Measurements from ENCODE around the gene ITPA. TPM values are rescaled to one million over a fixed set of nuclear protein-coding genes. Genes with fewer than 3 reads are reported as not detected.

The ITPA gene
- total RNA-seq, 1 donor from 2014 or later, result 58.4 TPM

DNA sequence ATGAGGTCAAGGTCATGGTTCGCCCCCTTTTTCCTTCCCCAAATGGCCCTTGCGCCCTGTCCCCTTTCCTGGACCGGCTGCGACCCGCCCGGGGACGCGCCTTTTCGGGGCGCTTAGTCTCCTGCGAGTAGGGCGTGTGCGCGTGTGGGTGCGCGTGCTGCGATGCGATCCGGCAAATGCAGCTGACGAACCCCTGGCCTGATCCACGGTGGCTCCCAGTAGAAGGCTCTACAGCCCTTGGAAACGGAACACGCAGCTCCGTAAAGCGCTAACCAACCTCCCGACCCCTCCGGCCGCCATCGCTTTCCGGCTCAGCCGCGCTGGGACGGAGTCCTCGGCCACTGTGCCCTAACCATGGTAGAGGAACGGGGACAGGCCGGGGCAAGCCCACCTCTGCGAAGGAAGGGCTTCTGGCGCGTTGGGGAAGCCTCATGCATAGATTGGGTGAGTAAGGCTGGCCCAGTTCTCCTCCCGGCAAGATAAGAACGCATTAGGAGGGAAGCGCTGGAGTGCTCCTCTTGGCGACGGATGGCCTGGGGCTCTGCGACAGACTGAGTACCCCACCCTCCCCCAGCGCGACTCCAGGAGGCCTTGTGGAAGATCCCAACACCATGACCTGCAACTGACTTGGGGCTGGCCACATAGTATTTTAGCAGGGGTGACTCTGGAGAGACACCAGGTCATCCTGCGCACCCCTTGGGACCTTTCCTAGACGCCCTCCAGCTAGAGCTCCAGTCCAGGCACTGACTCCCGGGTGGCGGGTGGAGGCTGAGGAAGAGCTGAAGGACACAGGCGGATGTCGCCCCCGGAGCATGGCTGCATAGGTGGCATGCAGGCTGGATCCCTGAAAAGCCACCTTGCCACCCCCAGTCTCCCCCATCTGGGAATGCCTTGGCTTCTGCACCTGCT, 30.8 kb downstream of the ITPA start:
- H3K4me3 Mint-ChIP-seq (ENCODE audit: unreplicated experiment), result peak overlapping the region; percentile 87
- DNase-seq (ENCODE audit: extremely low spot score, unreplicated experiment), result no peak
- no peaks in the 10 kb centered on the region for H3K36me3 Mint-ChIP-seq (ENCODE audit: unreplicated experiment)
- peaks cover 21% of the 10 kb centered on the region for H3K4me1 Mint-ChIP-seq (ENCODE audit: unreplicated experiment)
- H3K27ac Mint-ChIP-seq (ENCODE audit: unreplicated experiment), result peak overlapping the region; percentile 34
- TF ChIP-seq, protein P1, sequence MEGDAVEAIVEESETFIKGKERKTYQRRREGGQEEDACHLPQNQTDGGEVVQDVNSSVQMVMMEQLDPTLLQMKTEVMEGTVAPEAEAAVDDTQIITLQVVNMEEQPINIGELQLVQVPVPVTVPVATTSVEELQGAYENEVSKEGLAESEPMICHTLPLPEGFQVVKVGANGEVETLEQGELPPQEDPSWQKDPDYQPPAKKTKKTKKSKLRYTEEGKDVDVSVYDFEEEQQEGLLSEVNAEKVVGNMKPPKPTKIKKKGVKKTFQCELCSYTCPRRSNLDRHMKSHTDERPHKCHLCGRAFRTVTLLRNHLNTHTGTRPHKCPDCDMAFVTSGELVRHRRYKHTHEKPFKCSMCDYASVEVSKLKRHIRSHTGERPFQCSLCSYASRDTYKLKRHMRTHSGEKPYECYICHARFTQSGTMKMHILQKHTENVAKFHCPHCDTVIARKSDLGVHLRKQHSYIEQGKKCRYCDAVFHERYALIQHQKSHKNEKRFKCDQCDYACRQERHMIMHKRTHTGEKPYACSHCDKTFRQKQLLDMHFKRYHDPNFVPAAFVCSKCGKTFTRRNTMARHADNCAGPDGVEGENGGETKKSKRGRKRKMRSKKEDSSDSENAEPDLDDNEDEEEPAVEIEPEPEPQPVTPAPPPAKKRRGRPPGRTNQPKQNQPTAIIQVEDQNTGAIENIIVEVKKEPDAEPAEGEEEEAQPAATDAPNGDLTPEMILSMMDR (IDR thresholded peaks at IDR 0.05), result no peak
- H3K9me3 Mint-ChIP-seq (ENCODE audit: unreplicated experiment), result no peaks in the 10 kb centered on the region
- peaks cover 13% of the 10 kb centered on the region for H3K27me3 Mint-ChIP-seq (ENCODE audit: unreplicated experiment)

DNA sequence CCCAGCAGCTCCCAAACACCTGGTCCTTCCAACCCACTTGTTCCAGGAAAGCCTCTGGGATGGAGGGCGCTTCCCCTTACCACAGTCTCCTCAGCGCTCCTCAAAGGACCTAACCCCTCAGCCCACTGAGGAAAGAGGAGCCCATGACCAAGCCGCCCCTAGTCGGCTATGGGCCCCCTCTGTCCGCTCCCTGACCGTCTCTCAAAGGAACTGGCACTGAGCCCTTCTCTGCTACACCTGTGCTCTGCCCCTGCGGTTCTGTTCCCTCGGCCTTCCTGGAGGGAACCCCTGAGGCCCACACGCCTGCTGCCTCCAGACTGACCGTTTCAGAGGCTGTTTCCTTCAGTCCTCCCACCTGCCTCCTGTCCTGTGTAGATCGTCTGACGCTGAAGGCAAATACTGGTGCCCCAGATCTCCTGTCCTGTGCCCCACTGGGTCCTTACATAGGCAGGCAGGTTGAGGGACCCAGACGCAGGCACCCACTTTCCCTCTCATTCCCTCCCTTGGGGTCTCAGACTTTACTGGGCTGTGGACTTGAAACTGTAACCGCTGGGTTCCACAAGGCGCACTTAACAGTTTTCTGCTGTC, 31.6 kb downstream of the ITPA start:
- H3K4me3 Mint-ChIP-seq (ENCODE audit: unreplicated experiment), result peak overlapping the region; percentile 87
- H3K36me3 Mint-ChIP-seq (ENCODE audit: unreplicated experiment), result no peaks in the 10 kb centered on the region
- H3K9me3 Mint-ChIP-seq (ENCODE audit: unreplicated experiment), result no peaks in the 10 kb centered on the region
- TF ChIP-seq, protein P1 (IDR thresholded peaks at IDR 0.05), result no peak
- peaks cover 21% of the 10 kb centered on the region for H3K4me1 Mint-ChIP-seq (ENCODE audit: unreplicated experiment)
- DNase-seq (ENCODE audit: extremely low spot score, unreplicated experiment), result no peak
- H3K27me3 Mint-ChIP-seq (ENCODE audit: unreplicated experiment), result peaks cover 13% of the 10 kb centered on the region
- H3K27ac Mint-ChIP-seq (ENCODE audit: unreplicated experiment), result no peak overlapping the region

DNA sequence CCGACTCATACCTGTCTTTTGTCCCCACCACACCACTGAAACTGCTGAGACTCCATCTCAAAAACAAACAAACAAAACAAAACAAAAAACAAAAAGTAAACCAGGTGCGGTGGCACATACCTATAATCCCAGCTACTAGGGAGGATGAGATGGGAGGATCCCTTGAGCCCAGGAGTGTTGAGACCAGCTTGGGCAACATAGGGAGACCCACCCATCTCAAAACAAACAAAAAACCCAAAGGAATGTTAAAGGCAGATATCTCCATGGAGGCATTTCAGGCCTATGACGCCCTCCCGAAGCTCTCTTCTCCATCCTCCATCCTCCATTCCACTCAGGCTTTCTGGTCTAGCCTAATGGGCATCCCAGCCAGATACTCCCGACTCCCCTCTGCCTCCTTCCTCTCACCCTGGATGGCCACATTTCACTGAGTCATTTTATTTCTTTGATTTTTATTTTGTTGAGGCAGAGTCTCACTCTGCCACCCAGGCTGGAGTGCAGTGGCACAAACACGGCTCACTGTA, 32.9 kb downstream of the ITPA start:
- Mint-ChIP-seq H3K27me3 (ENCODE audit: unreplicated experiment) (peaks cover 8% of the 10 kb centered on the region), H3K36me3 (ENCODE audit: unreplicated experiment) (no peaks in the 10 kb centered on the region), H3K9me3 (ENCODE audit: unreplicated experiment) (no peaks in the 10 kb centered on the region), H3K27ac (ENCODE audit: unreplicated experiment) (no peak overlapping the region), H3K4me1 (ENCODE audit: unreplicated experiment) (peaks cover 21% of the 10 kb centered on the region), H3K4me3 (ENCODE audit: unreplicated experiment) (no peak overlapping the region)
- no peak for DNase-seq (ENCODE audit: extremely low spot score, unreplicated experiment)
- TF ChIP-seq, protein P1 (IDR thresholded peaks at IDR 0.05), result no peak

DNA sequence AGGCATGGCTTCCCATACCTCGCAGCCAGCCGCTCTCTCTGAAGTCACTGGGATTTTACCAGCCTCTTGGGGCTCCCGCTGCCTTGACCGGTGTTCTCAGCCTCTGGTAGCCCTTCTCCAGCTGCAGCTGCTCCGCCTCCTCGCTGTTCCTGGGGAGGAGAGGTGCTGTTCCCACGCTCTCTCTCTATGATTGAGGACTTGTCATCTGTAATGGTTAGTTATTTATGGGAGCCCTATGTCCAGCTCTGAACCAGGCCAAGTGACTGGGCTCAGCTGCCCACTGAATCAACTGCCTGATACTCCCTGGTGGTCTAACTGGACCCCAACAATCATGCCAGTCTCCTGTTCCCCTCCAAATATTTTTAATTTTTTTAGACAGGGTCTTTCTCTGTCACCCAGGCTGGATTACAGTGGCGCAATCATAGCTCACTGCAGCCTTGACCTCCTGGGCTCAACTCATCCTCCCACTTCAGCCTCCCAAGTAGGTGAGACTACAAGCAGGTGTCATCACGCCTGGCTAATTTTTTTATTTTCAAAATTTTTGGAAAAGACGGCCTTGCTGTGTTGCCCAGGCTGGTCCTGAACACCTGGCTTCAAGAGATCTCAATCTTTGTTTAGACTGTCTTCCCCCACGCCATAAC, 34.5 kb downstream of the ITPA start:
- Mint-ChIP-seq H3K36me3 (ENCODE audit: unreplicated experiment) (no peaks in the 10 kb centered on the region), H3K4me3 (ENCODE audit: unreplicated experiment) (no peak overlapping the region), H3K27me3 (ENCODE audit: unreplicated experiment) (no peaks in the 10 kb centered on the region), H3K4me1 (ENCODE audit: unreplicated experiment) (peaks cover 19% of the 10 kb centered on the region), H3K27ac (ENCODE audit: unreplicated experiment) (no peak overlapping the region), H3K9me3 (ENCODE audit: unreplicated experiment) (no peaks in the 10 kb centered on the region)
- TF ChIP-seq, protein P1 (IDR thresholded peaks at IDR 0.05), result no peak
- DNase-seq (ENCODE audit: extremely low spot score, unreplicated experiment), result no peak
